Loucy (cell line): ENCODE data around the gene CENPS.
A peak's percentile ranks its signal among the peaks of the same experiment; 100 is the strongest.

Source experiments
- H2AFZ ChIP-seq: fragments of 200-600 bp; sonication (generic); 2 replicates; pipeline ENCODE4 v1.6.0; 2016; ENCODE audit warnings: antibody characterized with exemption, mild to moderate bottlenecking, low read length, moderate library complexity
- H3F3A ChIP-seq: fragments of 200-600 bp; 2 replicates; pipeline ENCODE4 v1.6.0; 2016; ENCODE audit warnings: antibody characterized with exemption, low read depth, mild to moderate bottlenecking
- H3K27me3 ChIP-seq: fragments of 200-600 bp; sonication (generic); 2 replicates; pipeline ENCODE4 v1.6.1; 2014; ENCODE audit warnings: low read length, mild to moderate bottlenecking; ENCODE audit not compliant: insufficient read depth, poor library complexity, severe bottlenecking
- H3K36me3 ChIP-seq: fragments of 200-600 bp; sonication (generic); 2 replicates; pipeline ENCODE4 v1.6.1; 2016; ENCODE audit warnings: low read length; ENCODE audit not compliant: insufficient read depth
- H3K4me1 ChIP-seq: fragments of 200-600 bp; sonication (generic); 2 replicates; pipeline ENCODE4 v1.5.1; 2014; ENCODE audit warnings: low read length, mild to moderate bottlenecking; ENCODE audit not compliant: insufficient read depth, poor library complexity, severe bottlenecking
- H3K4me2 ChIP-seq: fragments of 200-600 bp; sonication (generic); 2 replicates; pipeline ENCODE4 v1.6.0; 2014; ENCODE audit warnings: antibody characterized with exemption, low read length, low read depth, mild to moderate bottlenecking; ENCODE audit not compliant: poor library complexity, severe bottlenecking
- H3K4me3 ChIP-seq: fragments of 200-600 bp; sonication (generic); 2 replicates; pipeline ENCODE4 v1.5.1; 2014; ENCODE audit warnings: low read length, mild to moderate bottlenecking, mixed read lengths; ENCODE audit not compliant: poor library complexity, severe bottlenecking
- H3K79me2 ChIP-seq: fragments of 200-600 bp; sonication (generic); 2 replicates; pipeline ENCODE4 v1.6.1; 2014; ENCODE audit warnings: low read length; ENCODE audit not compliant: insufficient read depth
- H3K9ac ChIP-seq: fragments of 200-600 bp; sonication (generic); 2 replicates; pipeline ENCODE4 v1.6.0; 2014; ENCODE audit warnings: mild to moderate bottlenecking, low read depth, low read length, moderate library complexity; ENCODE audit not compliant: poor library complexity, severe bottlenecking
- H3K9me2 ChIP-seq: fragments of 200-600 bp; sonication (generic); replicated peaks from 2 replicates; pipeline ENCODE4 v1.6.1; 2016; ENCODE audit warnings: low read depth, low read length, mixed read lengths
- H3K9me3 ChIP-seq: fragments of 200-600 bp; sonication (generic); 2 replicates; pipeline ENCODE4 v1.6.1; 2014; ENCODE audit warnings: mild to moderate bottlenecking, antibody characterized with exemption, low read length, low read depth; ENCODE audit not compliant: insufficient read depth
- H4K20me1 ChIP-seq: fragments of 200-600 bp; sonication (generic); 2 replicates; pipeline ENCODE4 v1.6.0; 2014; ENCODE audit warnings: antibody characterized with exemption, low read length, mild to moderate bottlenecking; ENCODE audit not compliant: insufficient read depth, poor library complexity, severe bottlenecking
- EZH2phosphoT487 ChIP-seq: fragments of 200-600 bp; IDR thresholded peaks from 2 replicates; pipeline ENCODE4 v1.6.1; 2018; ENCODE audit warnings: antibody characterized with exemption, mild to moderate bottlenecking, moderate library complexity, borderline replicate concordance
- TF ChIP-seq, protein P1 (sequence below): fragments of 200-600 bp; sonication (generic); conservative IDR thresholded peaks from 2 replicates; pipeline ENCODE4 v1.5.1; 2014; ENCODE audit warnings: mild to moderate bottlenecking, antibody characterized with exemption, low read length

CENPS gene

GRCh38 chr1:10384219-10384618 lies 46.0 kb upstream of the CENPS start:
- no peaks in the 10 kb centered on the region; the same call in 1 of the 2 replicates for H3K36me3 ChIP-seq
- no peaks in the 10 kb centered on the region for H3K9me3 ChIP-seq
- H3K27me3 ChIP-seq, result no peaks in the 10 kb centered on the region
- H3K4me1 ChIP-seq, result peaks cover 14% of the 10 kb centered on the region
- H4K20me1 ChIP-seq, result no peaks in the 10 kb centered on the region
- no peak for TF ChIP-seq EZH2phosphoT487
- TF ChIP-seq, protein P1, sequence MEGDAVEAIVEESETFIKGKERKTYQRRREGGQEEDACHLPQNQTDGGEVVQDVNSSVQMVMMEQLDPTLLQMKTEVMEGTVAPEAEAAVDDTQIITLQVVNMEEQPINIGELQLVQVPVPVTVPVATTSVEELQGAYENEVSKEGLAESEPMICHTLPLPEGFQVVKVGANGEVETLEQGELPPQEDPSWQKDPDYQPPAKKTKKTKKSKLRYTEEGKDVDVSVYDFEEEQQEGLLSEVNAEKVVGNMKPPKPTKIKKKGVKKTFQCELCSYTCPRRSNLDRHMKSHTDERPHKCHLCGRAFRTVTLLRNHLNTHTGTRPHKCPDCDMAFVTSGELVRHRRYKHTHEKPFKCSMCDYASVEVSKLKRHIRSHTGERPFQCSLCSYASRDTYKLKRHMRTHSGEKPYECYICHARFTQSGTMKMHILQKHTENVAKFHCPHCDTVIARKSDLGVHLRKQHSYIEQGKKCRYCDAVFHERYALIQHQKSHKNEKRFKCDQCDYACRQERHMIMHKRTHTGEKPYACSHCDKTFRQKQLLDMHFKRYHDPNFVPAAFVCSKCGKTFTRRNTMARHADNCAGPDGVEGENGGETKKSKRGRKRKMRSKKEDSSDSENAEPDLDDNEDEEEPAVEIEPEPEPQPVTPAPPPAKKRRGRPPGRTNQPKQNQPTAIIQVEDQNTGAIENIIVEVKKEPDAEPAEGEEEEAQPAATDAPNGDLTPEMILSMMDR, result no peak
- H3K9me2 ChIP-seq, result no peaks in the 10 kb centered on the region
- no peak overlapping the region for H3K4me2 ChIP-seq
- H3K79me2 ChIP-seq, result no peaks in the 10 kb centered on the region
- no peak overlapping the region for H3K4me3 ChIP-seq
- H3K9ac ChIP-seq, result no peak overlapping the region
- H3F3A ChIP-seq, result no peaks in the 10 kb centered on the region
- no peak overlapping the region for H2AFZ ChIP-seq

GRCh38 chr1:10386761-10387676 lies 43.2 kb upstream of the CENPS start:
- Histone ChIP-seq H3K9me2 (no peaks in the 10 kb centered on the region), H4K20me1 (no peaks in the 10 kb centered on the region), H3K9ac (no peak overlapping the region), H3K9me3 (no peaks in the 10 kb centered on the region), H3K4me1 (peaks cover 14% of the 10 kb centered on the region), H3F3A (no peaks in the 10 kb centered on the region), H3K4me3 (no peak overlapping the region), H2AFZ (no peak overlapping the region), H3K36me3 (no peaks in the 10 kb centered on the region), H3K4me2 (peak overlapping the region; percentile 45), H3K27me3 (no peaks in the 10 kb centered on the region), H3K79me2 (no peaks in the 10 kb centered on the region)
- TF ChIP-seq, protein P1, result no peak
- TF ChIP-seq EZH2phosphoT487, result no peak

- no peaks in the 10 kb centered on the region for H3K36me3 ChIP-seq
- no peaks in the 10 kb centered on the region for H3K79me2 ChIP-seq
- no peaks in the 10 kb centered on the region for H3F3A ChIP-seq
- no peaks in the 10 kb centered on the region for H3K27me3 ChIP-seq
- H4K20me1 ChIP-seq, result no peaks in the 10 kb centered on the region
- H3K9me2 ChIP-seq, result no peaks in the 10 kb centered on the region
- no peak overlapping the region for H3K9ac ChIP-seq
- H3K4me1 ChIP-seq, result peaks cover 14% of the 10 kb centered on the region
- no peak for TF ChIP-seq EZH2phosphoT487
- TF ChIP-seq, protein P1, result no peak
- peak overlapping the region; percentile 5 for H3K4me3 ChIP-seq
- 0 out of 2 replicates have a peak overlapping the region, but pooled peaks have one; percentile 44 for H2AFZ ChIP-seq
- no peaks in the 10 kb centered on the region for H3K9me3 ChIP-seq
- peak overlapping the region; percentile 45 for H3K4me2 ChIP-seq
Observed at GRCh38 chr1:10387677-10388386, 42.4 kb upstream of the CENPS start.
